K562 (cell line): Measurements from ENCODE around the gene DVL3. TPM values are rescaled to one million over a fixed set of nuclear protein-coding genes. Genes with fewer than 3 reads are reported as not detected.
A peak's percentile ranks its signal among the peaks of the same experiment; 100 is the strongest.

ENCODE experiments used
- BCL6 ChIP-seq: fragments of 250-450 bp; sonication (Bioruptor Pico); IDR thresholded peaks from 2 replicates; pipeline ENCODE4 v1.4.0; 2020
- BRF1 ChIP-seq: IDR thresholded peaks from 3 replicates; pipeline ENCODE4 v1.6.1; 2011; ENCODE audit warnings: borderline replicate concordance, mild to moderate bottlenecking; ENCODE audit not compliant: insufficient read length; ENCODE audit errors: extremely low read depth
- FOXM1 ChIP-seq, 2 experiments: fragments of 450-650 bp in 1 of 2; sonication (generic) in 1 of 2; formaldehyde crosslinking in 1 of 2; IDR thresholded peaks; 2 replicates each; pipeline versions ENCODE4 v1.6.1 to v1.9.0; 2017 to 2022; ENCODE audit warnings: low read depth in 2 of 2, mild to moderate bottlenecking in 2 of 2, missing genetic modification reagents in 1 of 2, moderate library complexity in 1 of 2
- HOXB6 ChIP-seq: fragments of 250-450 bp; sonication (Bioruptor Pico); IDR thresholded peaks from 2 replicates; pipeline ENCODE4 v1.5.1; 2022; ENCODE audit warnings: mild to moderate bottlenecking, borderline replicate concordance
- MAFG ChIP-seq: fragments of 450-650 bp; conservative IDR thresholded peaks from 2 replicates; pipeline ENCODE4 v1.6.1; 2016; ENCODE audit warnings: missing genetic modification characterization, missing compliant biosample characterization
- MIER1 ChIP-seq: fragments of 450-650 bp; IDR thresholded peaks from 2 replicates; pipeline ENCODE4 v1.6.1; 2016; ENCODE audit warnings: antibody characterized with exemption, mild to moderate bottlenecking, low read depth
- MTA2 ChIP-seq: fragments of 450-650 bp; IDR thresholded peaks from 2 replicates; pipeline ENCODE4 v1.6.1; 2016; ENCODE audit warnings: low read depth
- SETDB1 ChIP-seq: IDR thresholded peaks from one replicate; pipeline ENCODE4 v1.6.1; 2012; ENCODE audit warnings: low read length, control low read depth, inconsistent platforms
- SRF ChIP-seq, 2 experiments: fragments of 250-450, 450-650 bp in 1 of 2; sonication (Bioruptor Pico) in 1 of 2; sonication (generic) in 1 of 2; formaldehyde crosslinking; IDR thresholded peaks; 2 replicates each; pipeline versions ENCODE4 v1.5.0 to v1.5.1; 2020 to 2022; ENCODE audit warnings: mild to moderate bottlenecking in 1 of 2, missing genetic modification reagents in 1 of 2
- ZBTB8A ChIP-seq: fragments of 450-650 bp; IDR thresholded peaks from 2 replicates; pipeline ENCODE4 v1.6.1; 2018; ENCODE audit warnings: mild to moderate bottlenecking, moderate library complexity; ENCODE audit not compliant: partially characterized antibody
- ZNF384 ChIP-seq: IDR thresholded peaks from 2 replicates; pipeline ENCODE4 v1.6.1; 2012; ENCODE audit warnings: low read depth, low read length, improper control_type of control experiment
- ZNF507 ChIP-seq: conservative IDR thresholded peaks from 2 replicates; pipeline ENCODE4 v1.6.1; 2017; ENCODE audit warnings: missing genetic modification characterization, missing compliant biosample characterization
- polyA plus RNA-seq, 8 experiments: library from polyadenylated mRNA; depleted of rRNA in 4 of 8; stranded (reverse) in 5 of 8; unstranded in 3 of 8; fragments of >200 nt; fragmentation: Nextera tagmentation in 2 of 8; fragmentation: Illumina TruSeq in 1 of 8; extraction: Ambion mirVana in 2 of 8; extraction: Trizol in 1 of 8; gene quantifications; 2 replicates each; pipeline versions ENCODE4 v1.2.1 to v1.2.3, GENCODE V29; 2011 to 2014; ENCODE audit warnings: inconsistent platforms in 1 of 8, missing spikeins in 1 of 8
- total RNA-seq, 7 experiments: library from RNA; depleted of rRNA in 6 of 7; stranded (reverse); fragments of >200 nt in 6 of 7; fragmentation: Illumina TruSeq in 2 of 7; extraction: Trizol in 2 of 7; gene quantifications; 2 replicates each; pipeline versions ENCODE4 v1.2.1 to v1.2.3, GENCODE V29; 2011 to 2021; ENCODE audit warnings: low replicate concordance in 1 of 7
- TF ChIP-seq, protein P1 (sequence below): sonication (generic); formaldehyde crosslinking; IDR thresholded peaks from 2 replicates; pipeline ENCODE4 v1.8.0; 2022; ENCODE audit warnings: mild to moderate bottlenecking, missing genetic modification reagents, borderline replicate concordance
- TF ChIP-seq, protein P2 (sequence below): fragments of 450-650 bp; formaldehyde crosslinking; IDR thresholded peaks from 2 replicates; pipeline ENCODE4 v1.4.0; 2020; ENCODE audit warnings: mild to moderate bottlenecking, moderate library complexity
- TF ChIP-seq, protein P3 (sequence below): sonication (generic); formaldehyde crosslinking; IDR thresholded peaks from 2 replicates; pipeline ENCODE4 v1.8.0; 2023; ENCODE audit warnings: mild to moderate bottlenecking, missing genetic modification reagents
- TF ChIP-seq, protein P4 (sequence below), 2 experiments: fragments of 450-650 bp; IDR thresholded peaks; 2 replicates each; pipeline ENCODE4 v1.6.1; 2016
- TF ChIP-seq, protein P5 (sequence below): sonication (generic); IDR thresholded peaks from 2 replicates; pipeline ENCODE4 v1.6.1; 2016

DVL3 gene
- total and polyA plus RNA-seq, 9 of the 15 experiments (the other 6 are each of a cell fraction or from before 2014, with no cell fraction given): 3.1 to 57.9 (median 20.1) TPM

- no peak for TF ChIP-seq BCL6 (CRISPR knock-in tag)
- TF ChIP-seq ZNF384: peak; percentile 100
- no peak for TF ChIP-seq SETDB1
- TF ChIP-seq HOXB6 (CRISPR knock-in tag): no peak
- TF ChIP-seq BRF1: no peak
- TF ChIP-seq, protein P1, sequence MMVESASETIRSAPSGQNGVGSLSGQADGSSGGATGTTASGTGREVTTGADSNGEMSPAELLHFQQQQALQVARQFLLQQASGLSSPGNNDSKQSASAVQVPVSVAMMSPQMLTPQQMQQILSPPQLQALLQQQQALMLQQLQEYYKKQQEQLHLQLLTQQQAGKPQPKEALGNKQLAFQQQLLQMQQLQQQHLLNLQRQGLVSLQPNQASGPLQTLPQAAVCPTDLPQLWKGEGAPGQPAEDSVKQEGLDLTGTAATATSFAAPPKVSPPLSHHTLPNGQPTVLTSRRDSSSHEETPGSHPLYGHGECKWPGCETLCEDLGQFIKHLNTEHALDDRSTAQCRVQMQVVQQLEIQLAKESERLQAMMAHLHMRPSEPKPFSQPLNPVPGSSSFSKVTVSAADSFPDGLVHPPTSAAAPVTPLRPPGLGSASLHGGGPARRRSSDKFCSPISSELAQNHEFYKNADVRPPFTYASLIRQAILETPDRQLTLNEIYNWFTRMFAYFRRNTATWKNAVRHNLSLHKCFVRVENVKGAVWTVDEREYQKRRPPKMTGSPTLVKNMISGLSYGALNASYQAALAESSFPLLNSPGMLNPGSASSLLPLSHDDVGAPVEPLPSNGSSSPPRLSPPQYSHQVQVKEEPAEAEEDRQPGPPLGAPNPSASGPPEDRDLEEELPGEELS: 0 out of 2 replicates have a peak, but pooled peaks have one; percentile 68
- TF ChIP-seq MTA2: no peak
- TF ChIP-seq SRF (CRISPR knock-in tag; IDR thresholded peaks at IDR 0.05): peak in 1 of 2 experiments; percentile 42; a peak in 1 of 4 replicates
- TF ChIP-seq, protein P2, sequence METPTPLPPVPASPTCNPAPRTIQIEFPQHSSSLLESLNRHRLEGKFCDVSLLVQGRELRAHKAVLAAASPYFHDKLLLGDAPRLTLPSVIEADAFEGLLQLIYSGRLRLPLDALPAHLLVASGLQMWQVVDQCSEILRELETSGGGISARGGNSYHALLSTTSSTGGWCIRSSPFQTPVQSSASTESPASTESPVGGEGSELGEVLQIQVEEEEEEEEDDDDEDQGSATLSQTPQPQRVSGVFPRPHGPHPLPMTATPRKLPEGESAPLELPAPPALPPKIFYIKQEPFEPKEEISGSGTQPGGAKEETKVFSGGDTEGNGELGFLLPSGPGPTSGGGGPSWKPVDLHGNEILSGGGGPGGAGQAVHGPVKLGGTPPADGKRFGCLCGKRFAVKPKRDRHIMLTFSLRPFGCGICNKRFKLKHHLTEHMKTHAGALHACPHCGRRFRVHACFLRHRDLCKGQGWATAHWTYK: peak; percentile 59; the same call in 1 of the 2 replicates
- TF ChIP-seq ZNF507 (tag): no peak
- no peak for TF ChIP-seq ZBTB8A
- TF ChIP-seq, protein P3, sequence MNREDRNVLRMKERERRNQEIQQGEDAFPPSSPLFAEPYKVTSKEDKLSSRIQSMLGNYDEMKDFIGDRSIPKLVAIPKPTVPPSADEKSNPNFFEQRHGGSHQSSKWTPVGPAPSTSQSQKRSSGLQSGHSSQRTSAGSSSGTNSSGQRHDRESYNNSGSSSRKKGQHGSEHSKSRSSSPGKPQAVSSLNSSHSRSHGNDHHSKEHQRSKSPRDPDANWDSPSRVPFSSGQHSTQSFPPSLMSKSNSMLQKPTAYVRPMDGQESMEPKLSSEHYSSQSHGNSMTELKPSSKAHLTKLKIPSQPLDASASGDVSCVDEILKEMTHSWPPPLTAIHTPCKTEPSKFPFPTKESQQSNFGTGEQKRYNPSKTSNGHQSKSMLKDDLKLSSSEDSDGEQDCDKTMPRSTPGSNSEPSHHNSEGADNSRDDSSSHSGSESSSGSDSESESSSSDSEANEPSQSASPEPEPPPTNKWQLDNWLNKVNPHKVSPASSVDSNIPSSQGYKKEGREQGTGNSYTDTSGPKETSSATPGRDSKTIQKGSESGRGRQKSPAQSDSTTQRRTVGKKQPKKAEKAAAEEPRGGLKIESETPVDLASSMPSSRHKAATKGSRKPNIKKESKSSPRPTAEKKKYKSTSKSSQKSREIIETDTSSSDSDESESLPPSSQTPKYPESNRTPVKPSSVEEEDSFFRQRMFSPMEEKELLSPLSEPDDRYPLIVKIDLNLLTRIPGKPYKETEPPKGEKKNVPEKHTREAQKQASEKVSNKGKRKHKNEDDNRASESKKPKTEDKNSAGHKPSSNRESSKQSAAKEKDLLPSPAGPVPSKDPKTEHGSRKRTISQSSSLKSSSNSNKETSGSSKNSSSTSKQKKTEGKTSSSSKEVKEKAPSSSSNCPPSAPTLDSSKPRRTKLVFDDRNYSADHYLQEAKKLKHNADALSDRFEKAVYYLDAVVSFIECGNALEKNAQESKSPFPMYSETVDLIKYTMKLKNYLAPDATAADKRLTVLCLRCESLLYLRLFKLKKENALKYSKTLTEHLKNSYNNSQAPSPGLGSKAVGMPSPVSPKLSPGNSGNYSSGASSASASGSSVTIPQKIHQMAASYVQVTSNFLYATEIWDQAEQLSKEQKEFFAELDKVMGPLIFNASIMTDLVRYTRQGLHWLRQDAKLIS (CRISPR knock-in tag): no peak
- TF ChIP-seq MAFG (tag): no peak
- TF ChIP-seq, protein P4, sequence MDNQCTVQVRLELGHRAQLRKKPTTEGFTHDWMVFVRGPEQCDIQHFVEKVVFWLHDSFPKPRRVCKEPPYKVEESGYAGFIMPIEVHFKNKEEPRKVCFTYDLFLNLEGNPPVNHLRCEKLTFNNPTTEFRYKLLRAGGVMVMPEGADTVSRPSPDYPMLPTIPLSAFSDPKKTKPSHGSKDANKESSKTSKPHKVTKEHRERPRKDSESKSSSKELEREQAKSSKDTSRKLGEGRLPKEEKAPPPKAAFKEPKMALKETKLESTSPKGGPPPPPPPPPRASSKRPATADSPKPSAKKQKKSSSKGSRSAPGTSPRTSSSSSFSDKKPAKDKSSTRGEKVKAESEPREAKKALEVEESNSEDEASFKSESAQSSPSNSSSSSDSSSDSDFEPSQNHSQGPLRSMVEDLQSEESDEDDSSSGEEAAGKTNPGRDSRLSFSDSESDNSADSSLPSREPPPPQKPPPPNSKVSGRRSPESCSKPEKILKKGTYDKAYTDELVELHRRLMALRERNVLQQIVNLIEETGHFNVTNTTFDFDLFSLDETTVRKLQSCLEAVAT (IDR thresholded peaks at IDR 0.05): no peak
- TF ChIP-seq MIER1: no peak
- TF ChIP-seq FOXM1 (IDR thresholded peaks at IDR 0.05; ENCODE audit: low read depth): no peak
- TF ChIP-seq FOXM1 (CRISPR knock-in tag; IDR thresholded peaks at IDR 0.05; ENCODE audit: low read depth): peak; percentile 31; the same call in 1 of the 2 replicates
- TF ChIP-seq, protein P5, sequence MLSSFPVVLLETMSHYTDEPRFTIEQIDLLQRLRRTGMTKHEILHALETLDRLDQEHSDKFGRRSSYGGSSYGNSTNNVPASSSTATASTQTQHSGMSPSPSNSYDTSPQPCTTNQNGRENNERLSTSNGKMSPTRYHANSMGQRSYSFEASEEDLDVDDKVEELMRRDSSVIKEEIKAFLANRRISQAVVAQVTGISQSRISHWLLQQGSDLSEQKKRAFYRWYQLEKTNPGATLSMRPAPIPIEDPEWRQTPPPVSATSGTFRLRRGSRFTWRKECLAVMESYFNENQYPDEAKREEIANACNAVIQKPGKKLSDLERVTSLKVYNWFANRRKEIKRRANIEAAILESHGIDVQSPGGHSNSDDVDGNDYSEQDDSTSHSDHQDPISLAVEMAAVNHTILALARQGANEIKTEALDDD: no peak
Observed at GRCh38 chr3:184174646-184175492, 19.7 kb downstream of the DVL3 start, which contains the start of gene AP2M1 (continued).
